ENCODE data around the gene EEF2K.
"Not testable (repeated sequence)": the region's sequence is repeated elsewhere in the genome, so short reads cannot be mapped to it uniquely, and the experiment has no call there.

Gene EEF2K

GRCh38 chr16:22194707-22195444, 11.2 kb upstream of the EEF2K start:
- H3K4me3 ChIP-seq (ENCODE audit: low read length) = no peak overlapping the region
- no peak for DNase-seq (ENCODE audit: low read depth)
- TF ChIP-seq, protein P1, sequence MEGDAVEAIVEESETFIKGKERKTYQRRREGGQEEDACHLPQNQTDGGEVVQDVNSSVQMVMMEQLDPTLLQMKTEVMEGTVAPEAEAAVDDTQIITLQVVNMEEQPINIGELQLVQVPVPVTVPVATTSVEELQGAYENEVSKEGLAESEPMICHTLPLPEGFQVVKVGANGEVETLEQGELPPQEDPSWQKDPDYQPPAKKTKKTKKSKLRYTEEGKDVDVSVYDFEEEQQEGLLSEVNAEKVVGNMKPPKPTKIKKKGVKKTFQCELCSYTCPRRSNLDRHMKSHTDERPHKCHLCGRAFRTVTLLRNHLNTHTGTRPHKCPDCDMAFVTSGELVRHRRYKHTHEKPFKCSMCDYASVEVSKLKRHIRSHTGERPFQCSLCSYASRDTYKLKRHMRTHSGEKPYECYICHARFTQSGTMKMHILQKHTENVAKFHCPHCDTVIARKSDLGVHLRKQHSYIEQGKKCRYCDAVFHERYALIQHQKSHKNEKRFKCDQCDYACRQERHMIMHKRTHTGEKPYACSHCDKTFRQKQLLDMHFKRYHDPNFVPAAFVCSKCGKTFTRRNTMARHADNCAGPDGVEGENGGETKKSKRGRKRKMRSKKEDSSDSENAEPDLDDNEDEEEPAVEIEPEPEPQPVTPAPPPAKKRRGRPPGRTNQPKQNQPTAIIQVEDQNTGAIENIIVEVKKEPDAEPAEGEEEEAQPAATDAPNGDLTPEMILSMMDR (conservative IDR thresholded peaks at IDR 0.05; ENCODE audit: low read length) = no peak

DNA sequence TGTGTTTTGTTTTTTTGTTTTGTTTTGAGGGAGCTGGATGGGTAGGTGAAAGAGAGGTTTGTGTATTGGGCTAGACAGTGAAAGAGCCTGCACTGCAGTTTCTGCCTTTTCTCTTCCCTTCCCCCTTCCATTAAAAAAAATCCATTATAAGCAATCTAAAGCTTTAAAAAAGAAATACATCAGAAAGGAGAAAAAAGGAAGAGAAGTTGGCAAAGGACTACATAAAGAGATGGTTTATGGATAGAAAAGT, 10.7 kb upstream of the EEF2K start:
- TF ChIP-seq, protein P1 (conservative IDR thresholded peaks at IDR 0.05; ENCODE audit: low read length) = no peak
- no peak overlapping the region for H3K4me3 ChIP-seq (ENCODE audit: low read length)
- DNase-seq (ENCODE audit: low read depth) = no peak

- H3K4me3 ChIP-seq (ENCODE audit: low read length) = peak overlapping the region; percentile 61
- TF ChIP-seq, protein P1 (conservative IDR thresholded peaks at IDR 0.05; ENCODE audit: low read length) = peak; percentile 88
- peak; percentile 83 for DNase-seq (ENCODE audit: low read depth)
Observed at GRCh38 chr16:22195695-22196558, 10.2 kb upstream of the EEF2K start.

- not testable (repeated sequence) for H3K4me3 ChIP-seq (ENCODE audit: low read length); DNase-seq (ENCODE audit: low read depth)
Observed at GRCh38 chr16:22196559-22197168, 9.4 kb upstream of the EEF2K start.

DNA sequence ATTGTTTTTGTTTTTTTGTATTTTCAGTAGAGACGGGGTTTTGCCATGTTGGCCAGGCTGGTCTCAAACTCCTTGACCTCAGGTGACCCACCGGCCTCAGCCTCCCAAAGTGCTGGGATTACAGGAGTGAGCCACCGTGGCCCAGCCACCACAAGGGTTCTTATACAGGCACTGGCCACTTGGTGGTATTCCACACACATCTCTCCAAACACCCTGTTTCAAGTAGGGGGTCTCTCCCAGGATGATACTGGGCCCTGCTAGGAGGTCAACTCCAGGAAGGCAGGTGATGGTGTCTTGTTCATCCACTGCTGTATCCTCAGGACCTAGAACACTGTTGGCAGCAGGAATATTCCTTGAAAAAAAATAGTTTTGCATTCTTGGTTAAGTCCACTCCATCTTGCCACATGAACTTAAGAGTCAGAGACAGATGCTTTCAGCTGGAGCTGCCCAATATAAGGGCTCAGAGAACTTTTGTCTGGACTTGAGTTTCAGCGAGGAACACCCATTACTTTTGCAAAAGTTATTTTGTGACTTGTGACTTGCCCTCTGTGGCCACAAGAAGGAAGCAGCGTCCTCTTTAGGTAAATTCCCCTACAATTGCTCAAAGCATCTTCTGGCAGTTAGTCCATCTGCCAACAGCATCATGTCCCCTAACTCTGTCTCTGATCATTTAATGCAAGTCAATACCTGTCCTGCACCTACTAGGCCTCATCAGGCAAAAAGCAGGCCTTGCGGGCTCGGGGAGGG, 7.4 kb upstream of the EEF2K start:
- peak; percentile 42 for DNase-seq (ENCODE audit: low read depth)
- TF ChIP-seq, protein P1 (conservative IDR thresholded peaks at IDR 0.05; ENCODE audit: low read length) = peak; percentile 32
- H3K4me3 ChIP-seq (ENCODE audit: low read length) = no peak overlapping the region

DNA sequence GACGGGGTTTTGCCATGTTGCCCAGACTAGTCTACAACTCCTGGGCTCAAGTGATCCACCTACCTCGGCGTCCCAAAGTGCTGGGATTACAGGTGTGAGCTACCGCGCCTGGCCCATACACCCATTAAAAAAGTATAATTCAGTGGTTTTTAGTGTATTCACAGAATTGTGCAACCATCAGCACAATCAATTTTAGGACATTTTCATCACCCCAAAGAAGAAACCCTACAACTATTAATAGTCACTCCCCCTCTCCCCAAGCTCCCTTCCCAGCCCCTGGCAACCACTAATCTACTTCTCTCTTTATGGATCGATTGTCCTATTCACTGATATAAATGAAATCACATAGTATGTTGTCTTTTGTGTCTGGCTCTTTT, 3.8 kb upstream of the EEF2K start:
- DNase-seq (ENCODE audit: low read depth) = no peak
- TF ChIP-seq, protein P1 (conservative IDR thresholded peaks at IDR 0.05; ENCODE audit: low read length) = no peak
- H3K4me3 ChIP-seq (ENCODE audit: low read length) = no peak overlapping the region

DNA sequence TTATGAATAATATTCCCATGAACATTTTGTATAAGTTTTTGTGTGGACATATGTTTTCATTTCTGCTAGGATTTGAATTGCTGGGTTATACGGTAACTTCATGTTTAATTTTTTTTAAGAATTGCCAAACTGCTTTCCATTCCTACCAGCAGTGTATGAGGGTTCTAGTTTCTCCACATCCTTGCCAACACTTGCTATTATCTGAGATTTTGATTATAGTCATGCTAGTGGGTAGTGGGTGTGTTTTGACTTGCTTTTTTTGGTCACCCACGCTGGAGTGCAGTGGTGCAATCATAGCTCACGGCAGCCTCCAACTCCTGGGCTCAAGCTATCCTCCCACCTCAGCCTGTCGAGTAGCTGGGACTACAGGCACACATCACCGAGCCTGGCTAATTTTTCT, 3.0 kb upstream of the EEF2K start:
- no peak for DNase-seq (ENCODE audit: low read depth)
- no peak overlapping the region for H3K4me3 ChIP-seq (ENCODE audit: low read length)
- TF ChIP-seq, protein P1 (conservative IDR thresholded peaks at IDR 0.05; ENCODE audit: low read length) = no peak

Measured in AG10803 (cell line).